ENCODE data around the gene KRT7.

Gene KRT7

DNA sequence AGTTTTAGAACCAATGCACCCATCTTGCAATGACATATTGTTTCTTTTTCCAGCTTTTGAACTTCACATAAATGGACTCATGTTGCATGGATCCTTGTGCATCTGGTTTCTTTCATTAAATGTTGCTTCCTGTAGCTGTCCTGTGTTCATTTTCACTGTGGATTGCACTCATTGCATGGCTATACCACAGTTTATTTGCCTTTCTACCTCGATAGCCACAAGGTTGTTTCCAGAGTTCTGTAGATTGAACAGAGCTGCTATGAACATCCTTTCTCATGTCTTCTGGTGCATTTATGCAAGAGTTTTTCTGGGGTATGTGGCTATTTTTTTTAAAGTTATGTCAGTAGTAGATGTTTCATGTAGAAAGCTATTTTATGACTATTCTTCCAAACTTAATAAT lies 61.8 kb downstream of the KRT7 start:
- TF ChIP-seq, protein P1, sequence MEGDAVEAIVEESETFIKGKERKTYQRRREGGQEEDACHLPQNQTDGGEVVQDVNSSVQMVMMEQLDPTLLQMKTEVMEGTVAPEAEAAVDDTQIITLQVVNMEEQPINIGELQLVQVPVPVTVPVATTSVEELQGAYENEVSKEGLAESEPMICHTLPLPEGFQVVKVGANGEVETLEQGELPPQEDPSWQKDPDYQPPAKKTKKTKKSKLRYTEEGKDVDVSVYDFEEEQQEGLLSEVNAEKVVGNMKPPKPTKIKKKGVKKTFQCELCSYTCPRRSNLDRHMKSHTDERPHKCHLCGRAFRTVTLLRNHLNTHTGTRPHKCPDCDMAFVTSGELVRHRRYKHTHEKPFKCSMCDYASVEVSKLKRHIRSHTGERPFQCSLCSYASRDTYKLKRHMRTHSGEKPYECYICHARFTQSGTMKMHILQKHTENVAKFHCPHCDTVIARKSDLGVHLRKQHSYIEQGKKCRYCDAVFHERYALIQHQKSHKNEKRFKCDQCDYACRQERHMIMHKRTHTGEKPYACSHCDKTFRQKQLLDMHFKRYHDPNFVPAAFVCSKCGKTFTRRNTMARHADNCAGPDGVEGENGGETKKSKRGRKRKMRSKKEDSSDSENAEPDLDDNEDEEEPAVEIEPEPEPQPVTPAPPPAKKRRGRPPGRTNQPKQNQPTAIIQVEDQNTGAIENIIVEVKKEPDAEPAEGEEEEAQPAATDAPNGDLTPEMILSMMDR (IDR thresholded peaks at IDR 0.05; ENCODE audit: low read depth, low read length), result no peak
- H3K4me3 ChIP-seq (ENCODE audit: low read depth, low read length), result no peak overlapping the region

DNA sequence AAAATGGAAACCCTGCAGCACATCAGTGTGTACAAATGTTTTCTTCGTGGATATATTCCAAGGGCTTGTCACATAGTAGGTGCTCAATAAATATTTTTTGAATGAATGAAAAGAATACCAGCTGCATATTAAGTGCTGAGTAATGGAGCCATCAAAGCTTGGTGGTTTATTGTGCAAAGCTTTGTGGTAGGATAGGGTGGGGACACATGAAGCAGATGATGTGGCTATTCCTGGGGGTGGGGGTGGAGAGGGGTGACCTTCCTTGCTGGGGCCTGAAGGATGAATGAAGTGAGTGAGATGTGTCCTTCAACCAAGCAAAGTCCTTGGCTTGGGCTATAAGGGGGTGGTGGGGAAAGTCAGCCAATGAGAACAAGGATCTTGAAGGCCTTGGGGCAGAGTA lies 62.6 kb downstream of the KRT7 start:
- TF ChIP-seq, protein P1 (IDR thresholded peaks at IDR 0.05; ENCODE audit: low read depth, low read length), result no peak
- H3K4me3 ChIP-seq (ENCODE audit: low read depth, low read length), result no peak overlapping the region

DNA sequence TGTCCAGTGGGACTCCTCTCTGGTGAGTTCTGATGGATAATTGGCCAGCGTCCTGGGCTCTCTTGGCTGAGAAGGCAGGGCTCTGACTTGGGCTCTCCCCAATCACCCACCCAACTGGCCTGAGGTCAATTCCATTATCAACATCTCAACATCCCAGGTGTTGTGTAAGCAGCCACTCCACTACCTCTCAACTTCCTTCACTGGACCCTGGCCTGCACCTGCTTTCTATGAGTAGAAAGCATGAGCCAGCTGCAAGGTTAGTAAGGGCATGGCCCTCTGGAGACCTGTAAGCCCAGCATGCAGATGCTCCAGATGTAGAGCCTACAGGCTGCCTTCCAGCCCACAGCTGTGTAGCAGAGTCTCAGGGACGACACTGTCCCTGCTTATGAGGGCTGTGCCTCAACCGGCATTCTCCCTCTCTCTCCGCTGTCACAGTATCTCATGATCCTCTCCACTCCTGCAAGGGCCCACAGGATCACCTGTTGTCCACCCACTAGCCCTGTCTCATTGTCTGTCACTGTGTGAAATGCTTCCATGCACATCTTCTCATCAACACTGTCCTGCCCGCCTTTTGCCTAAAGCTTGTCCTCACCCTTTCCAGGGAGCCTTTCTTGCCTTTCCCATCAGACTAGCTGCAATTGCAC lies 63.7 kb downstream of the KRT7 start:
- TF ChIP-seq, protein P1 (IDR thresholded peaks at IDR 0.05; ENCODE audit: low read depth, low read length), result no peak
- no peak overlapping the region for H3K4me3 ChIP-seq (ENCODE audit: low read depth, low read length)
